Measurements from ENCODE around the gene E2F8. TPM values are rescaled to one million over a fixed set of nuclear protein-coding genes. Genes with fewer than 3 reads are reported as not detected.
"Not testable (repeated sequence)": the region's sequence is repeated elsewhere in the genome, so short reads cannot be mapped to it uniquely, and the experiment has no call there.

The E2F8 gene
- total RNA-seq, result not detected
- not detected for polyA plus RNA-seq
- total RNA-seq, result 0 to 0.49 (median 0.13) reads per million in 6 experiments

GRCh38 chr11:19240420-19241259 is at the start of gene E2F8:
Gene E2F8 (minus strand): TSS chr11:19240945. CDS start chr11:19240121, 824 bp downstream.
- H3K9me3 Mint-ChIP-seq, result no peaks in the 10 kb centered on the region
- peak; percentile 69 to 72 for ATAC-seq
- H3K27ac Mint-ChIP-seq, result peak within 1 kb of the TSS in 1 of 10 donors; percentile 18
- H3K4me3 Mint-ChIP-seq, result peak within 1 kb of the TSS; percentile 78 to 91 (median 86)
- peaks cover 0 to 5% (median 4%) of the 10 kb centered on the region in 3 donors for H3K36me3 Mint-ChIP-seq
- DNase-seq, result peak; percentile 33 to 80 (median 59)
- peaks cover 23 to 55% (median 32%) of the 10 kb centered on the region in 5 donors for H3K27me3 Mint-ChIP-seq
- peaks cover 8 to 25% (median 16%) of the 10 kb centered on the region in 4 donors for H3K4me1 Mint-ChIP-seq
- POLR2A ChIA-PET, result no interaction called here

- POLR2A ChIA-PET, result no interaction called here
- H3K9me3 Mint-ChIP-seq, result no peaks in the 10 kb centered on the region
- no peak overlapping the region for H3K4me3 Mint-ChIP-seq
Measured at GRCh38 chr11:19290356-19290755, 49.6 kb upstream of the E2F8 start.

GRCh38 chr11:19288256-19288655 is 47.5 kb upstream of the E2F8 start:
- no peak for ATAC-seq

More at GRCh38 chr11:19290356-19290755, 49.6 kb upstream of the E2F8 start:
- Mint-ChIP-seq H3K27ac (no peak overlapping the region), H3K4me1 (no peaks in the 10 kb centered on the region), H3K36me3 (no peaks in the 10 kb centered on the region), H3K27me3 (peaks cover 0 to 14% (median 7%) of the 10 kb centered on the region in 5 donors)
- DNase-seq (no peak), ATAC-seq (no peak)

GRCh38 chr11:19286411-19286810 is 45.7 kb upstream of the E2F8 start:
- POLR2A ChIA-PET, result no interaction called here
- H3K36me3 Mint-ChIP-seq, result no peaks in the 10 kb centered on the region
- no peak for DNase-seq
- H3K27me3 Mint-ChIP-seq, result peaks cover 0 to 11% (median 0%) of the 10 kb centered on the region in 5 donors
- H3K4me1 Mint-ChIP-seq, result peaks cover 8 to 21% (median 8%) of the 10 kb centered on the region in 4 donors
- H3K27ac Mint-ChIP-seq, result no peak overlapping the region
- ATAC-seq, result no peak
- H3K4me3 Mint-ChIP-seq, result no peak overlapping the region
- H3K9me3 Mint-ChIP-seq, result peaks cover 0 to 2% (median 0%) of the 10 kb centered on the region in 9 donors

More at GRCh38 chr11:19288256-19288655, 47.5 kb upstream of the E2F8 start:
- Mint-ChIP-seq H3K4me3 (no peak overlapping the region), H3K27me3 (peaks cover 0 to 11% (median 3%) of the 10 kb centered on the region in 5 donors), H3K4me1 (peaks cover 8 to 17% (median 8%) of the 10 kb centered on the region in 4 donors), H3K36me3 (no peaks in the 10 kb centered on the region), H3K9me3 (peaks cover 0 to 2% (median 0%) of the 10 kb centered on the region in 9 donors), H3K27ac (no peak overlapping the region)
- POLR2A ChIA-PET, result no interaction called here
- no peak for DNase-seq

- ATAC-seq (no peak), DNase-seq (no peak)
- Mint-ChIP-seq H3K4me1 (peaks cover 8 to 33% (median 8%) of the 10 kb centered on the region in 4 donors), H3K27me3 (peaks cover 0 to 11% (median 0%) of the 10 kb centered on the region in 5 donors), H3K4me3 (no peak overlapping the region), H3K36me3 (no peaks in the 10 kb centered on the region), H3K9me3 (peaks cover 0 to 2% (median 0%) of the 10 kb centered on the region in 9 donors), H3K27ac (no peak overlapping the region)
- POLR2A ChIA-PET, result no interaction called here
Measured at GRCh38 chr11:19284881-19285280, 44.1 kb upstream of the E2F8 start.

DNA sequence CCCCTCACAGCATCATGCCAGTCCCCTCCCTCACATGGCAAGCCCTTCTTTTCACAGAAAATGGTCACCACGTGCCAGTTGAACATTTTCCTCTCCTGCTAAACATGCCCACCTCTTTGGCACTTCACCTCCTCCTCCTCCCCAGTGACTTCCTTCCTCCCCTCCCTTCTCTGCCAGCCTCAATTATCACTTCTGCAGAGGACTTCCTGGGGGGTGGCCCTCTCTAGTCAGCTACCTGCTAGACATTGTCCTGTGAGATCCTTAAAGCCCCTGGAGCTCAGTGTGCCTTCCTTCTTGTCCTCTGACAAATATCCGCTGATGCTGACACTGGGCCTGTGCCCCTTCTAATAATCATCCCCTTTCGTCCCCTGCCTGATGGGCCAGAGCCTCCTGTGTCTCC is 43.2 kb upstream of the E2F8 start:
- Mint-ChIP-seq H3K9me3 (peaks cover 0 to 2% (median 0%) of the 10 kb centered on the region in 9 donors), H3K4me3 (peak overlapping the region in 1 of 10 donors; percentile 14), H3K4me1 (peaks cover 8 to 39% (median 8%) of the 10 kb centered on the region in 4 donors), H3K27ac (peak overlapping the region in 2 of 10 donors; percentile 63 to 72), H3K36me3 (no peaks in the 10 kb centered on the region), H3K27me3 (peaks cover 0 to 11% (median 0%) of the 10 kb centered on the region in 5 donors)
- DNase-seq (no peak), ATAC-seq (no peak)
- POLR2A ChIA-PET, result no interaction called here

DNA sequence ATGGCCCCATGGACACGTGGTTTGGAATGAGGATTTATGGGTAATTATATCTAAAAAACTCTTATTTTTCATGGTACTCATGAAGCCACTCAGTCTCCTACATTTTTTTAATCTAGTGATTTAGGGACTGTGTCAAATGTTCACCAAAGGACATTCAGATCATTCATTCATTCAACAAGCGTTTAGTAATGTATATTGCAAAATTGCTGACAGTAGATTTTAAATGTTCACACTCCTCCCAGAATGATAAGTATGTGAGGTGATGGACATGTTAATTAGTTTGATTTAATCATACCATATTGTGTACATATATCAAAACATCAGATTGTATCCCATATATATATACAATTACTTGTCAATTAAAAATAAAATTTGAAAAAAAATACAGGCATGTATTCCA is 40.8 kb upstream of the E2F8 start:
- POLR2A ChIA-PET, result no interaction called here
- no peaks in the 10 kb centered on the region for H3K36me3 Mint-ChIP-seq
- H3K27me3 Mint-ChIP-seq, result peaks cover 0 to 11% (median 0%) of the 10 kb centered on the region in 5 donors
- no peak overlapping the region for H3K4me3 Mint-ChIP-seq
- no peak overlapping the region for H3K27ac Mint-ChIP-seq
- H3K4me1 Mint-ChIP-seq, result peaks cover 8 to 39% (median 8%) of the 10 kb centered on the region in 4 donors
- DNase-seq (no peak), ATAC-seq (no peak)
- H3K9me3 Mint-ChIP-seq, result peaks cover 0 to 2% (median 0%) of the 10 kb centered on the region in 9 donors

- peak overlapping the region in 1 of 10 donors; percentile 81 for H3K27ac Mint-ChIP-seq
- peak overlapping the region in 2 of 10 donors; percentile 16 to 75 for H3K4me3 Mint-ChIP-seq
- H3K9me3 Mint-ChIP-seq, result peaks cover 0 to 2% (median 0%) of the 10 kb centered on the region in 9 donors
- DNase-seq (peak in 2 of 10 donors; percentile 11 to 35), ATAC-seq (no peak)
- peaks cover 8 to 39% (median 8%) of the 10 kb centered on the region in 4 donors for H3K4me1 Mint-ChIP-seq
- POLR2A ChIA-PET, result no interaction called here
- peaks cover 0 to 8% (median 0%) of the 10 kb centered on the region in 5 donors for H3K27me3 Mint-ChIP-seq
- H3K36me3 Mint-ChIP-seq, result no peaks in the 10 kb centered on the region
Measured at GRCh38 chr11:19281041-19281440, 40.3 kb upstream of the E2F8 start.

- no peak for ATAC-seq
- Mint-ChIP-seq H3K36me3 (no peaks in the 10 kb centered on the region), H3K27me3 (no peaks in the 10 kb centered on the region), H3K9me3 (no peaks in the 10 kb centered on the region), H3K27ac (no peak overlapping the region), H3K4me1 (peaks cover 7 to 32% (median 8%) of the 10 kb centered on the region in 4 donors), H3K4me3 (no peak overlapping the region)
- POLR2A ChIA-PET, result no interaction called here
- no peak for DNase-seq
Measured at GRCh38 chr11:19279451-19279850, 38.7 kb upstream of the E2F8 start.

GRCh38 chr11:19276859-19277808 is 36.4 kb upstream of the E2F8 start:
- H3K4me3 Mint-ChIP-seq, result no peak overlapping the region
- peaks cover 0 to 18% (median 0%) of the 10 kb centered on the region in 4 donors for H3K4me1 Mint-ChIP-seq
- DNase-seq (no peak), ATAC-seq (no peak)
- H3K27ac Mint-ChIP-seq, result no peak overlapping the region
- POLR2A ChIA-PET, result no interaction called here
- H3K27me3 Mint-ChIP-seq, result peaks cover 0 to 3% (median 2%) of the 10 kb centered on the region in 5 donors
- no peaks in the 10 kb centered on the region for H3K36me3 Mint-ChIP-seq
- peaks cover 0 to 4% (median 0%) of the 10 kb centered on the region in 9 donors for H3K9me3 Mint-ChIP-seq

- DNase-seq, result no peak
- POLR2A ChIA-PET, result no interaction called here
- peaks cover 0 to 10% (median 0%) of the 10 kb centered on the region in 4 donors for H3K4me1 Mint-ChIP-seq
- peaks cover 0 to 6% (median 0%) of the 10 kb centered on the region in 9 donors for H3K9me3 Mint-ChIP-seq
- no peak overlapping the region for H3K4me3 Mint-ChIP-seq
- no peak overlapping the region for H3K27ac Mint-ChIP-seq
- peaks cover 0 to 19% (median 14%) of the 10 kb centered on the region in 5 donors for H3K27me3 Mint-ChIP-seq
- no peak for ATAC-seq
- H3K36me3 Mint-ChIP-seq, result no peaks in the 10 kb centered on the region
Measured at GRCh38 chr11:19275496-19275895, 34.8 kb upstream of the E2F8 start.

DNA sequence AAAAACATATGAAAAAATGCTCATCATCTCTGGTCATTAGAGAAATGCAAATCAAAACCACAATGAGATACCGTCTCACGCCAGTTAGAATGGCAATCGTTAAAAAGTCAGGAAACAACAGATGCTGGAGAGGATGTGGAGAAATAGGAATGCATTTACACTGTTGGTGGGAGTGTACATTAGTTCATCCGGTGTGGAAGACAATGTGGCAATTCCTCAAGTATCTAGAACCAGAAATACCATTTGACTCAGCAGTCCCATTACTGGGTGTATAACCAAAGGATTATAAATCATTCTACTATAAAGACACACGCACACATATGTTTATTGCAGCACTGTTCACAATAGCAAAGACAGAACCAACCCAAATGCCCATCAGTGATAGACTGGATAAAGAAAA is 32.5 kb upstream of the E2F8 start:
- DNase-seq, H3K27ac Mint-ChIP-seq, ATAC-seq, H3K9me3 Mint-ChIP-seq, POLR2A ChIA-PET, H3K36me3 Mint-ChIP-seq, H3K4me3 Mint-ChIP-seq, H3K4me1 Mint-ChIP-seq: not testable (repeated sequence)
- peaks cover 13 to 38% (median 19%) of the 10 kb centered on the region in 5 donors for H3K27me3 Mint-ChIP-seq

All from naive thymus-derived CD8-positive, alpha-beta T cell (primary cell).